Measurements from ENCODE around the gene PITPNM3. TPM values are rescaled to one million over a fixed set of nuclear protein-coding genes. Genes with fewer than 3 reads are reported as not detected.
A peak's percentile ranks its signal among the peaks of the same experiment; 100 is the strongest.

Gene PITPNM3
- polyA plus RNA-seq, 3 donors, result 0.29 TPM; not detected in 2

DNA sequence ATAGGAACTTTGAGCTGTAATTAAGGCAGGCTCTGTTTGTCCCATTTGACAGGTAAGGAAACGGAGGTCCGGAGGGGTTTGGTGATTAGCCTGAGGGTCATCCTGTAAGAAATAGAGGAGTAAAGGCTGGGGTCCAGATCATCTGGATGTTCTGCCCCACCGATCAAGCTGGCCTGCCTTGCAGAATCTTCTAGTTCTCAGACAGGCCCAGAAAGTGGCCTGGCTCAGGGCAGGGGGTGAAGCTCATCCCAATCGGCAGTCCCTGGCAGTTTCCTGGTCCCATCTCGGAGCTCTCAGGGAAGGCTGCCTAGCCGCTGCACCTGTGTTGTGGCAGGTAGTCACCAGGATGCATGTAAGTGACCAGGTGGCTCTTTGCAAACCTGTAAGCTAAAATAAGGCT is 107.9 kb downstream of the PITPNM3 start:
- Histone ChIP-seq H3K79me2 (ENCODE audit: insufficient read depth, low read length) (peaks cover 14% of the 10 kb centered on the region), H3K9me3 (replicated peaks in 1 of 2; ENCODE audit: control insufficient read depth in 1 of 2, insufficient read depth in 1 of 2, low read length in 2 of 2) (no peaks in the 10 kb centered on the region), H3K4me2 (replicated peaks; ENCODE audit: extremely low read depth, low read length, poor library complexity, severe bottlenecking) (no peak overlapping the region), H3K27ac (ENCODE audit: low read depth in 1 of 2, low read length in 2 of 2) (no peak overlapping the region), H3K27me3 (ENCODE audit: control insufficient read depth in 2 of 2, insufficient read depth in 2 of 2, low read length in 2 of 2) (no peaks in the 10 kb centered on the region), H3K4me3 (replicated peaks in 1 of 3; ENCODE audit: low read depth in 2 of 3, low read length in 3 of 3) (no peak overlapping the region), H3K4me1 (ENCODE audit: control insufficient read depth in 1 of 2, insufficient read depth in 2 of 2, low read length in 2 of 2) (peaks cover 16 to 19% of the 10 kb centered on the region in 2 donors), H3K36me3 (replicated peaks in 1 of 2; ENCODE audit: control insufficient read depth in 1 of 2, insufficient read depth in 2 of 2, low read length in 2 of 2) (peaks cover 14 to 39% of the 10 kb centered on the region in 2 donors), H2AFZ (ENCODE audit: insufficient read depth, low read depth, low read length, poor library complexity, severe bottlenecking) (no peak overlapping the region), H3K9ac (ENCODE audit: insufficient read depth, low read length, poor library complexity, severe bottlenecking) (no peak overlapping the region), H4K20me1 (ENCODE audit: insufficient read depth, low read length) (no peaks in the 10 kb centered on the region)
- Mint-ChIP-seq H3K9me3 (no peaks in the 10 kb centered on the region), H3K4me3 (no peak overlapping the region), H3K27me3 (ENCODE audit: low read depth in 3 of 3) (peaks cover 1 to 18% (median 7%) of the 10 kb centered on the region in 3 donors), H3K4me1 (peaks cover 20% of the 10 kb centered on the region), H3K36me3 (peaks cover 42 to 65% of the 10 kb centered on the region in 2 donors), H3K27ac (no peak overlapping the region)
- DNase-seq, result no peak
- TF ChIP-seq, protein P1, sequence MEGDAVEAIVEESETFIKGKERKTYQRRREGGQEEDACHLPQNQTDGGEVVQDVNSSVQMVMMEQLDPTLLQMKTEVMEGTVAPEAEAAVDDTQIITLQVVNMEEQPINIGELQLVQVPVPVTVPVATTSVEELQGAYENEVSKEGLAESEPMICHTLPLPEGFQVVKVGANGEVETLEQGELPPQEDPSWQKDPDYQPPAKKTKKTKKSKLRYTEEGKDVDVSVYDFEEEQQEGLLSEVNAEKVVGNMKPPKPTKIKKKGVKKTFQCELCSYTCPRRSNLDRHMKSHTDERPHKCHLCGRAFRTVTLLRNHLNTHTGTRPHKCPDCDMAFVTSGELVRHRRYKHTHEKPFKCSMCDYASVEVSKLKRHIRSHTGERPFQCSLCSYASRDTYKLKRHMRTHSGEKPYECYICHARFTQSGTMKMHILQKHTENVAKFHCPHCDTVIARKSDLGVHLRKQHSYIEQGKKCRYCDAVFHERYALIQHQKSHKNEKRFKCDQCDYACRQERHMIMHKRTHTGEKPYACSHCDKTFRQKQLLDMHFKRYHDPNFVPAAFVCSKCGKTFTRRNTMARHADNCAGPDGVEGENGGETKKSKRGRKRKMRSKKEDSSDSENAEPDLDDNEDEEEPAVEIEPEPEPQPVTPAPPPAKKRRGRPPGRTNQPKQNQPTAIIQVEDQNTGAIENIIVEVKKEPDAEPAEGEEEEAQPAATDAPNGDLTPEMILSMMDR (IDR thresholded peaks at IDR 0.05), result no peak
- 98% methylated on average over 5 of the region's 6 CpGs for WGBS (ENCODE audit: insufficient coverage)
- intact Hi-C loops (cut with micrococcal nuclease), result loop anchor here in 1 of 2 donors (10.0 kb wide), 1 partner anchor 964 kb away; the partner anchor contains the start of genes DERL2 and MIS12

DNA sequence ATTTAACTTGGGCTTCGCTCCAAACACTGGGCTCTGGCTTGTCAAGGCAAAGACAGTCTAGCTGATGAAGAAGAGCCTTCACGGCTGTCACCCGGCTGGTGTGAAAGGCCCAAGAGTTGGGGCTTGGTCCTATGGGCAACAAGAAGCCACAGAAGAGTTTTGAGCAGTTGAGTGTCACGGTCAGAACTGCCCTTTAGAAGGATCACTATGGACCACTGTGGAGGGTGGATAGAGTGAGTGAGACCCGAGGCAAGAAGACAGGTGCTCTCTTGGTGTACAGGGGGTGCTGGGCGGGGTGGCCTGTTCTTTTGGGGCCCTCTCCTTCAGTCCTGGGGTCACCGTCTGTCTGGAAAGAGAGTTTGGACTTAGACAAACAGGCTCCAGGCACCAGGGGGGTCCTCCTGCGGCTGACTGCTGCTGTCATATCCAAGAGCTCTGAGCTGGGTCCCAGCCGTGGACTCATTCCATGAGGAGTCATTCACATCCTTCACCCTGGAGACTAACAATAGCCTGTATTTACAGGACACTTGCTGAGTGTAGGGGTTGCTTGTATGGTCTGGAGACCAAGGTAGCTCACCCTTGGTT is 109.7 kb downstream of the PITPNM3 start:
- Histone ChIP-seq H3K79me2 (ENCODE audit: insufficient read depth, low read length) (peaks cover 14% of the 10 kb centered on the region), H3K9me3 (replicated peaks in 1 of 2; ENCODE audit: control insufficient read depth in 1 of 2, insufficient read depth in 1 of 2, low read length in 2 of 2) (no peaks in the 10 kb centered on the region), H4K20me1 (ENCODE audit: insufficient read depth, low read length) (no peaks in the 10 kb centered on the region), H3K4me3 (replicated peaks in 1 of 3; ENCODE audit: low read depth in 2 of 3, low read length in 3 of 3) (no peak overlapping the region), H3K36me3 (replicated peaks in 1 of 2; ENCODE audit: control insufficient read depth in 1 of 2, insufficient read depth in 2 of 2, low read length in 2 of 2) (peaks cover 14 to 39% of the 10 kb centered on the region in 2 donors), H3K27ac (ENCODE audit: low read depth in 1 of 2, low read length in 2 of 2) (no peak overlapping the region), H3K4me2 (replicated peaks; ENCODE audit: extremely low read depth, low read length, poor library complexity, severe bottlenecking) (no peak overlapping the region), H3K9ac (ENCODE audit: insufficient read depth, low read length, poor library complexity, severe bottlenecking) (no peak overlapping the region), H3K27me3 (ENCODE audit: control insufficient read depth in 2 of 2, insufficient read depth in 2 of 2, low read length in 2 of 2) (no peaks in the 10 kb centered on the region), H2AFZ (ENCODE audit: insufficient read depth, low read depth, low read length, poor library complexity, severe bottlenecking) (no peak overlapping the region), H3K4me1 (ENCODE audit: control insufficient read depth in 1 of 2, insufficient read depth in 2 of 2, low read length in 2 of 2) (peaks cover 20 to 25% of the 10 kb centered on the region in 2 donors)
- H3K4me1 Mint-ChIP-seq, result peaks cover 24% of the 10 kb centered on the region
- H3K36me3 Mint-ChIP-seq, result peaks cover 32 to 55% of the 10 kb centered on the region in 2 donors
- H3K4me3 Mint-ChIP-seq, result peak overlapping the region in 1 of 2 donors; percentile 16
- intact Hi-C loops (cut with micrococcal nuclease), result loop anchor here in 1 of 2 donors (10.0 kb wide), 1 partner anchor 962 kb away; the partner anchor contains the start of genes DERL2 and MIS12
- TF ChIP-seq, protein P1 (IDR thresholded peaks at IDR 0.05), result no peak
- peaks cover 0 to 2% (median 0%) of the 10 kb centered on the region in 7 donors for H3K9me3 Mint-ChIP-seq
- peaks cover 5 to 9% (median 7%) of the 10 kb centered on the region in 3 donors for H3K27me3 Mint-ChIP-seq (ENCODE audit: low read depth in 3 of 3)
- WGBS (ENCODE audit: insufficient coverage), result 88% methylated on average over 4 of the region's 9 CpGs
- no peak overlapping the region for H3K27ac Mint-ChIP-seq
- no peak for DNase-seq
